ENCODE measurements around the gene PCDHA8. TPM values are rescaled to one million over a fixed set of nuclear protein-coding genes. Genes with fewer than 3 reads are reported as not detected.

Gene PCDHA8
- total and polyA plus RNA-seq, 2 of the 8 experiments (the other 6 are each of a cell fraction or from before 2014, with no cell fraction given) = 0.14 to 0.52 TPM

DNA sequence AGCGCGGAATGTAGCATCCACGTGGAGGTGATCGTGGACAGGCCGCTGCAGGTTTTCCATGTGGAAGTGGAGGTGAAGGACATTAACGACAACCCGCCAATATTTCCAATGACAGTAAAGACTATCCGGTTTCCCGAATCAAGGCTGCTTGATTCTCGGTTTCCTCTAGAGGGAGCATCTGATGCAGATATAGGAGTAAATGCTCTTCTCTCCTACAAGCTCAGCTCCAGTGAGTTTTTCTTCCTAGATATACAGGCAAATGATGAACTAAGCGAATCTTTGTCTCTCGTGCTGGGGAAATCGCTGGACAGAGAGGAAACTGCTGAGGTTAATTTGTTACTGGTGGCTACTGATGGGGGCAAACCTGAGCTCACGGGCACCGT, 45.7 kb upstream of the PCDHA8 start:
- H2BK120ac ChIP-seq (replicated peaks; ENCODE audit: low read depth, low read length) = no peak overlapping the region
- no peak overlapping the region; a peak in 1 of 7 replicates for H3K9ac ChIP-seq (replicated peaks in 1 of 4; ENCODE audit: extremely low read depth in 1 of 4, low read depth in 3 of 4, low read length in 3 of 4)
- no peak overlapping the region for H2BK15ac ChIP-seq (ENCODE audit: low read length)
- H3K36me3 ChIP-seq (ENCODE audit: control insufficient read depth in 2 of 4, insufficient read depth in 4 of 4, low read length in 3 of 4) = peaks cover 0 to 10% (median 0%) of the 10 kb centered on the region in 4 experiments; a peak in 1 of 8 replicates
- H3K4me2 ChIP-seq (ENCODE audit: insufficient read depth in 1 of 2, low read depth in 2 of 2, low read length in 2 of 2) = peak overlapping the region; percentile 56 to 81
- CTCF ChIA-PET (ENCODE audit: partially characterized antibody) = interaction anchor here (0.6 to 5.7 kb wide), 28 partner anchors 8 to 720 kb away, joined by 3 to 59 read pairs (median 4); partner anchors contain the start of genes PCDHA1, PCDHA4, PCDHA6 and PCDHA8
- H4K20me1 ChIP-seq (replicated peaks in 1 of 2; ENCODE audit: control insufficient read depth in 1 of 2, insufficient read depth in 2 of 2, low read length in 2 of 2) = no peaks in the 10 kb centered on the region
- H3K23ac ChIP-seq (ENCODE audit: insufficient read length) = no peak overlapping the region
- no peaks in the 10 kb centered on the region for H3K79me2 ChIP-seq (ENCODE audit: control insufficient read depth in 1 of 2, insufficient read depth in 2 of 2, low read length in 2 of 2)
- no peak overlapping the region for H2BK12ac ChIP-seq (ENCODE audit: low read depth, low read length)
- peaks cover 3 to 16% of the 10 kb centered on the region in 2 experiments; a peak in 3 of 4 replicates for H3K9me3 ChIP-seq (ENCODE audit: insufficient read depth in 2 of 2, low read depth in 1 of 2, low read length in 1 of 2)
- POLR2A ChIA-PET (ENCODE audit: partially characterized antibody) = interaction anchor here (1.5 to 1.6 kb wide), 2 partner anchors 9 to 12 kb away, joined by 3 to 4 read pairs; partner anchors contain the start of gene PCDHA1
- no peak overlapping the region for H2BK5ac ChIP-seq (ENCODE audit: low read depth, low read length)
- no peak overlapping the region for H3K56ac ChIP-seq (replicated peaks; ENCODE audit: insufficient read length, low read depth, low read length)
- no peak overlapping the region for H2AK5ac ChIP-seq (ENCODE audit: low read depth, low read length)
- H3K4me1 ChIP-seq (replicated peaks in 1 of 4; ENCODE audit: control insufficient read depth in 3 of 4, insufficient read depth in 4 of 4, low read length in 3 of 4) = no peaks in the 10 kb centered on the region
- no peak overlapping the region for H3K4ac ChIP-seq (replicated peaks; ENCODE audit: insufficient read length, low read depth, low read length)
- 57% methylated on average over 15 of the region's 15 CpGs; no CpG with 5 or more reads in 1 of the 2 experiments for WGBS, 2 experiments (ENCODE audit: extremely low coverage in 1 of 2, insufficient coverage in 1 of 2, insufficient read length in 1 of 2, insufficient replicate concordance in 2 of 2, low coverage in 1 of 2, low lambda C conversion rate in 2 of 2, missing lambda C conversion rate in 1 of 2)
- no peak overlapping the region for H4K8ac ChIP-seq (ENCODE audit: extremely low read depth, insufficient read depth, low read length)
- no peak overlapping the region for H4K5ac ChIP-seq (ENCODE audit: insufficient read length, low read depth, low read length)
- H4K91ac ChIP-seq (replicated peaks; ENCODE audit: insufficient read length, low read length) = no peak overlapping the region
- H3K79me1 ChIP-seq (ENCODE audit: low read depth, low read length) = no peaks in the 10 kb centered on the region
- peak overlapping the region; percentile 51 to 86 (median 58) for H3K4me3 ChIP-seq (ENCODE audit: extremely low read depth in 1 of 4, insufficient read depth in 2 of 4, low read depth in 3 of 4, low read length in 4 of 4)
- DNase-seq (ENCODE audit: low read depth in 1 of 2, low spot score in 2 of 2) (no peak), FAIRE-seq (no peak)
- H3K27me3 ChIP-seq (replicated peaks in 1 of 4; ENCODE audit: control insufficient read depth in 3 of 4, extremely low read depth in 1 of 4, insufficient read depth in 3 of 4, low read length in 3 of 4) = no peaks in the 10 kb centered on the region
- no peak overlapping the region for H2AFZ ChIP-seq (ENCODE audit: low read length)
- H3K18ac ChIP-seq (ENCODE audit: extremely low read depth, low read length) = no peak overlapping the region
- no peaks in the 10 kb centered on the region for H3K23me2 ChIP-seq (ENCODE audit: low read depth, low read length)
- TF ChIP-seq RBBP5 (IDR thresholded peaks at IDR 0.05; ENCODE audit: borderline replicate concordance, low read depth, low read length) (no peak), ASH2L (IDR thresholded peaks at IDR 0.05; ENCODE audit: low read length) (peak; percentile 30), CTCF (IDR thresholded peaks at IDR 0.05; ENCODE audit: control extremely low read depth in 1 of 3, insufficient read depth in 1 of 3, low read depth in 1 of 3, low read length in 3 of 3) (peak in 2 of 3 experiments; percentile 54 to 59; a peak in 2 of 4 replicates), KDM4A (IDR thresholded peaks at IDR 0.05; ENCODE audit: low read depth, low read length, severe bottlenecking) (peak; percentile 40), SIN3A (conservative IDR thresholded peaks at IDR 0.05 in 1 of 2, IDR thresholded peaks at IDR 0.05 in 1 of 2; ENCODE audit: low read depth in 1 of 2, low read length in 2 of 2) (0 out of 4 replicates have a peak, but pooled peaks of 1 of the 2 experiments have one; percentile 32), SRF (IDR thresholded peaks at IDR 0.05; ENCODE audit: low read depth, low read length) (no peak)
- no peak overlapping the region for H2BK20ac ChIP-seq (ENCODE audit: low read length)
- no peak overlapping the region for H3K14ac ChIP-seq (ENCODE audit: insufficient read length)
- H3K27ac ChIP-seq (ENCODE audit: low read depth, low read length) = no peak overlapping the region
